CD4-positive, alpha-beta memory T cell (primary cell): ENCODE results near the gene ZDHHC24. TPM values are rescaled to one million over a fixed set of nuclear protein-coding genes. Genes with fewer than 3 reads are reported as not detected.

Source experiments
- CTCF ChIA-PET: fragments of 350-600 bp; sonication (Branson Sonifier 250); formaldehyde crosslinking; loops from one replicate; lab custom pipeline; 2021; ENCODE audit warnings: inconsistent platforms; ENCODE audit not compliant: partially characterized antibody; lab: Charles Lee
- POLR2A ChIA-PET: fragments of 350-600 bp; sonication (Branson Sonifier 250); formaldehyde crosslinking; loops from one replicate; lab custom pipeline; 2021; ENCODE audit not compliant: partially characterized antibody; lab: Charles Lee
- DNase-seq, 5 donors: peaks; one replicate each; pipeline versions ENCODE4 v3.0.0 to v3.0.0-alpha.2; 2020 to 2022; ENCODE audit warnings: mixed read lengths in 1 of 5
- H3K27ac ChIP-seq: one replicate; pipeline ENCODE4 v1.7.0; 2013; ENCODE audit warnings: low read depth, low read length
- H3K27me3 ChIP-seq: 2 replicates; pipeline ENCODE4 v1.7.0; 2013; ENCODE audit warnings: mild to moderate bottlenecking, low read length, moderate library complexity; ENCODE audit not compliant: insufficient read depth
- H3K36me3 ChIP-seq: 2 replicates; pipeline ENCODE4 v1.7.0; 2013; ENCODE audit warnings: mild to moderate bottlenecking, low read length, moderate library complexity; ENCODE audit not compliant: insufficient read depth
- H3K4me1 ChIP-seq: 2 replicates; pipeline ENCODE4 v1.7.0; 2013; ENCODE audit warnings: mild to moderate bottlenecking, low read length, moderate library complexity; ENCODE audit not compliant: insufficient read depth
- H3K4me3 ChIP-seq, 2 donors: one replicate each; pipeline ENCODE4 v1.7.0; 2013; ENCODE audit warnings: low read length in 2 of 2, mild to moderate bottlenecking in 1 of 2
- H3K9me3 ChIP-seq, 2 donors: one replicate each; pipeline ENCODE4 v1.7.0; 2013; ENCODE audit warnings: low read length in 2 of 2, control low read depth in 1 of 2; ENCODE audit not compliant: control insufficient read depth in 1 of 2
- H3K27ac Mint-ChIP-seq, 7 donors: one replicate each; pipeline ENCODE4 v1.8.0; 2020 to 2021; ENCODE audit warnings: mixed read lengths in 7 of 7, mild to moderate bottlenecking in 6 of 7, inconsistent platforms in 3 of 7, moderate library complexity in 3 of 7
- H3K27me3 Mint-ChIP-seq, 2 donors: one replicate each; pipeline ENCODE4 v1.8.0; 2020 to 2021; ENCODE audit warnings: mixed read lengths in 2 of 2
- H3K36me3 Mint-ChIP-seq, 2 donors: one replicate each; pipeline ENCODE4 v1.8.0; 2020 to 2021; ENCODE audit warnings: mixed read lengths in 2 of 2, inconsistent platforms in 1 of 2, mild to moderate bottlenecking in 1 of 2
- H3K4me1 Mint-ChIP-seq, 4 donors: one replicate each; pipeline ENCODE4 v1.8.0; 2020 to 2021; ENCODE audit warnings: mixed read lengths in 4 of 4, mild to moderate bottlenecking in 1 of 4
- H3K4me3 Mint-ChIP-seq, 8 donors: one replicate each; pipeline ENCODE4 v1.8.0; 2020 to 2021; ENCODE audit warnings: mixed read lengths in 8 of 8, mild to moderate bottlenecking in 7 of 8, moderate library complexity in 6 of 8, inconsistent platforms in 3 of 8
- H3K9me3 Mint-ChIP-seq, 8 donors: one replicate each; pipeline ENCODE4 v1.8.0; 2020 to 2021; ENCODE audit warnings: mixed read lengths in 8 of 8, mild to moderate bottlenecking in 5 of 8, inconsistent platforms in 3 of 8, moderate library complexity in 1 of 8
- intact Hi-C: fragments of 100-400 bp; cut with micrococcal nuclease; formaldehyde crosslinking; loops from one replicate; pipeline ENCODE4 v1.15.1; 2023
- polyA plus RNA-seq, 2 donors: library from polyadenylated mRNA; unstranded; fragments of 300-500 nt; fragmentation: Illumina TruSeq; gene quantifications; one replicate each; pipeline ENCODE4 v1.2.3, GENCODE V29; 2021
- total RNA-seq, 2 experiments: library from RNA; stranded (reverse); gene quantifications; one replicate each; pipeline ENCODE4 v1.2.3, GENCODE V29; 2021

ZDHHC24 gene
- total and polyA plus RNA-seq, 4 experiments from 2014 or later, result 12.2 to 27.2 (median 19.8) TPM

DNA sequence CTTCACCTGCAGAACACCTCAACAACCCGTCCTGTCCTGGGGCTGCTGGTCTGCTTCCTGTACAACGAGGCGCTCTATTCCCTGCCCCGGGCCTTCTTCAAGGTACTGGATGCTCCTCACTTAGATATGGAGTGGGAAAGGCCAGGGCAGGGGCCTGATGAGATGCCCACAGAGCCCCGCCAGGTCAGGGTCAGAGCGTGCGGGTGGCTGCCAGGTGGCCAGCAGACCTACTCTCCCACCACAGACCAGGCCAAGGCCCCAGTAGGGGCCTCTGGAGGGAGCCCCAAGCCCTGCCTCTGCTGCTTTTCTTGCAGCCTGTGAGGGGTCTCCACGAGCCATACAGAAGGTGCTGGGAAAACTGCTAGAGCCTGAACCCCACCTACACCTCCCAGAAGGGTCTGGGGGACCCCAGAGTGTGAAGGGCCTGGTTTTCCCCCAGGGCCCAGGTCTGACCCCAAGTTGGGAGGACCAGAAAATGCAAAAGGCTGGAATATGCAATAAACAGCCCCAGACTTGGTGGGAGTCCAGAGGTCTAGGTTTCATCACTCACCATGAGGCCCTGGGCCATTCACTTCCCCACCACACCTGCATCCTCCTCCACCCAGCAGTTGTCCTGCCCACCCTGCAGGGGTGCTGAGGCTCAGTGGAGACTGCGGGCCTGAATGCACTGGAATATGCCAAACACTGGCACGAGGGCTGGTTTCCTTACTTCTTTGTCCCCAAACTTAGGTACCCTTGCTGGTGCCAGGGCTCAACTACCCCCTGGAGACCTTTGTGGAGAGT is 14.7 kb downstream of the ZDHHC24 start:
- H3K4me3 Mint-ChIP-seq, result no peak overlapping the region
- Histone ChIP-seq H3K36me3 (peaks cover 3% of the 10 kb centered on the region), H3K9me3 (no peaks in the 10 kb centered on the region), H3K4me1 (no peaks in the 10 kb centered on the region), H3K4me3 (no peak overlapping the region), H3K27ac (no peak overlapping the region), H3K27me3 (no peaks in the 10 kb centered on the region)
- ChIA-PET POLR2A (interaction anchor here (1.7 kb wide), 1 partner anchor 15 kb away, joined by 7 read pairs; the partner anchor contains the start of genes ACTN3 and ZDHHC24), CTCF (no interaction called here)
- intact Hi-C loops, result no loop called here
- no peaks in the 10 kb centered on the region for H3K9me3 Mint-ChIP-seq
- peaks cover 25 to 31% of the 10 kb centered on the region in 2 donors for H3K36me3 Mint-ChIP-seq
- DNase-seq, result no peak
- H3K27ac Mint-ChIP-seq, result no peak overlapping the region
- peaks cover 0 to 5% (median 1%) of the 10 kb centered on the region in 4 donors for H3K4me1 Mint-ChIP-seq
- H3K27me3 Mint-ChIP-seq, result no peaks in the 10 kb centered on the region

DNA sequence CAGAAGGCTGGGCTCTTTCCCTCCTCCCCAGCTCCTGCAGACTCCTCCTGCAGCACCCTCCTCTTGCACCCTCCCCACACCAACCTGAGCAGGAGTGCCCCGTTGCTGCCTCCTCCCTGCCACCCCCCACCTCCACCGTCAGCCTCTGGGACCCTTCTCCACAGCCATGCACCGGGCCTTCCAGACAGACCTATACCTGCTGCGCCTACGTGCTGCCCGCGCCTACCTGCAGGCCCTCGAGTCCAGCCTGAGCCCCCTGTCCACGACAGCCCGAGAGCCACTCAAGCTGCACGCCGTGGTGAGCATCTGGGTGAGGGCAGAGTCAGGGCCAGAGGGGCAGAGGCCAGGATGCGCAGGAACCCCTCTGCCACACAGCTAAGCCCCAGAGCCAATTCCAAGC is 16.2 kb downstream of the ZDHHC24 start:
- Histone ChIP-seq H3K27ac (no peak overlapping the region), H3K4me1 (no peaks in the 10 kb centered on the region), H3K9me3 (no peaks in the 10 kb centered on the region), H3K36me3 (peaks cover 3% of the 10 kb centered on the region), H3K27me3 (no peaks in the 10 kb centered on the region), H3K4me3 (no peak overlapping the region)
- no peak for DNase-seq
- no peaks in the 10 kb centered on the region for H3K27me3 Mint-ChIP-seq
- H3K27ac Mint-ChIP-seq, result no peak overlapping the region
- peaks cover 22 to 29% of the 10 kb centered on the region in 2 donors for H3K36me3 Mint-ChIP-seq
- no peaks in the 10 kb centered on the region for H3K9me3 Mint-ChIP-seq
- CTCF ChIA-PET, result no interaction called here
- H3K4me3 Mint-ChIP-seq, result no peak overlapping the region
- peaks cover 0 to 5% (median 1%) of the 10 kb centered on the region in 4 donors for H3K4me1 Mint-ChIP-seq
- intact Hi-C loops, result no loop called here
- POLR2A ChIA-PET, result interaction anchor here (1.7 kb wide), 1 partner anchor 16 kb away, joined by 7 read pairs; the partner anchor contains the start of genes ACTN3 and ZDHHC24

DNA sequence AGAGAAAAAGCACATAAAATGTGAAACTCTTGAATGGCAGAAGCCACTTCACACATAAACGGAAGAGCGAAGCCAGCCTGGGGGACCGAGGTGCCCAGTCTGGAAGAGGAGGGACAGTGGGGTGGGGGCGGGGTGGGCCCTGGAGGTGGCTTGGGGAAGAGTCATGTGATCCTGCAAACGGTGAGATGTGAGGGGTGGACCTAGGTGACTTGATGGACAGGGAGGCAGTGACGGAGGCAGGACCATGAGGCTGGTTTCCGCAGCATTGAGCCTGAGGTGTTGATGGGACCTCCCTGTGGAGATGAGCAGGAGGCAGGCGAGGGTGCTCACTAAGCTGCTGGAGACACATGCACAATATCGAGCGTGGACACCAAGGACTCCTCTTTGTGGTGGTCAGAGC is 16.8 kb downstream of the ZDHHC24 start:
- Histone ChIP-seq H3K4me3 (no peak overlapping the region), H3K4me1 (no peaks in the 10 kb centered on the region), H3K27me3 (no peaks in the 10 kb centered on the region), H3K36me3 (peaks cover 3% of the 10 kb centered on the region), H3K27ac (no peak overlapping the region), H3K9me3 (no peaks in the 10 kb centered on the region)
- Mint-ChIP-seq H3K4me1 (peaks cover 0 to 5% (median 1%) of the 10 kb centered on the region in 4 donors), H3K9me3 (no peaks in the 10 kb centered on the region), H3K27me3 (no peaks in the 10 kb centered on the region), H3K27ac (peak overlapping the region in 1 of 7 donors; percentile 29), H3K36me3 (peaks cover 22 to 32% of the 10 kb centered on the region in 2 donors), H3K4me3 (no peak overlapping the region)
- DNase-seq, result no peak
- CTCF ChIA-PET, result no interaction called here
- POLR2A ChIA-PET, result no interaction called here
- intact Hi-C loops, result no loop called here

DNA sequence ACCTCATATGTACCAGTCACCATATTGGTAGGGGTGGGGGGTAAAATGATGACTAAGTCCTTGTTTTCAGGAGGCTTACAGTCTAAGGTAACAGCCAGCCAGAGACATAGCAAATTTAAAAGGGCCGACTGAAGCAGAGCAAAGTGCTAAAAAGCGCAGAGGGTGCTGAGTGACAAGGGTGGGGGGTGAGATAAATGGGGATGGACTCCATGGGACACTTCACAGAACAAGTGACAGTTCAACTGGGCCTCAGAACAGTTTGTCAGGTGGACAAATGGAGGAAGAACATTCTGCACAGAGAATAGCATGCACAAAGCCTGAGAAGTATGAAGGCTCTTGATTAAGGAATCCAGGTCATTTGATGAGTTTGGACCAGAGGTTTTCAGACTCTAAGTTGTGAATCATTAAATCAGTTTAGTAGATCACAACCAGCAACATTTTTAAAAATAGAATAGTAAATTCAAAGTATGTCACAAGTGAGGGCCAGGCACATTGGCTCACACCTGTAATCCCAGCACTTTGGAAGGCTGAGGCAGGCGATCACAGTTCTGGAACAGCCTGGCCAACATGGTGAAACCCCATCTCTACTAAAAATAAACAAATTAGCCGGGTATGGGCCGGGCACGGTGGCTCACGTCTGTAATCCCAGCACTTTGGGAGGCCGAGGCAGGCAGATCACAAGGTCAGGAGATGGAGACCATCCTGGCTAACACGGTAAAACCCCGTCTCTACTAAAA is 21.4 kb downstream of the ZDHHC24 start:
- peaks cover 0 to 4% (median 0%) of the 10 kb centered on the region in 4 donors for H3K4me1 Mint-ChIP-seq
- no peak overlapping the region for H3K4me3 Mint-ChIP-seq
- no peaks in the 10 kb centered on the region for H3K9me3 Mint-ChIP-seq
- no peaks in the 10 kb centered on the region for H3K27me3 ChIP-seq
- CTCF ChIA-PET, result no interaction called here
- no peak overlapping the region for H3K27ac Mint-ChIP-seq
- no peaks in the 10 kb centered on the region for H3K9me3 ChIP-seq
- H3K36me3 ChIP-seq, result peaks cover 6% of the 10 kb centered on the region
- H3K4me3 ChIP-seq, result no peak overlapping the region
- no peak overlapping the region for H3K27ac ChIP-seq
- no peaks in the 10 kb centered on the region for H3K27me3 Mint-ChIP-seq
- DNase-seq, result no peak
- intact Hi-C loops, result no loop called here
- POLR2A ChIA-PET, result no interaction called here
- H3K36me3 Mint-ChIP-seq, result peaks cover 33 to 44% of the 10 kb centered on the region in 2 donors
- no peaks in the 10 kb centered on the region for H3K4me1 ChIP-seq

DNA sequence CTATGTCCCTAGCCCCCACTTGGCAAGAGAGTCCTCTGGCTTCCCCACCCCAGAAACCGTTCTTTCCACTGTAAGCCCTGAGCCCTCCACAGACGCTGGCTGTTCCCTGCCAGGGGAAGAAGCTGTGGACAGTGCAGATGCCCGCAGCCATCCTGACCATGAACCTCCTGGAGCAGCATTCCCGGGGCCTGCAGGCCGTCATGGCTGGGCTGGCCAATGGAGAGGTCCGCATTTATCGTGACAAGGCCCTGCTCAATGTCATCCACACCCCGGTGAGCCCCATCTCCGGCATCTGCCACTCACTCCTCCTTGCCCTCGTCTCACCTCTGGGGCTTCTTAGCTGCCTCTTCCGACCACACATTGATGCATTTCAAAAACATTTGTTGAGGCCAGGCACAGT is 22.2 kb downstream of the ZDHHC24 start:
- ChIA-PET POLR2A (no interaction called here), CTCF (no interaction called here)
- Histone ChIP-seq H3K27me3 (no peaks in the 10 kb centered on the region), H3K4me3 (no peak overlapping the region), H3K36me3 (peaks cover 6% of the 10 kb centered on the region), H3K4me1 (no peaks in the 10 kb centered on the region), H3K9me3 (no peaks in the 10 kb centered on the region), H3K27ac (no peak overlapping the region)
- peaks cover 36 to 41% of the 10 kb centered on the region in 2 donors for H3K36me3 Mint-ChIP-seq
- no peaks in the 10 kb centered on the region for H3K27me3 Mint-ChIP-seq
- no peak overlapping the region for H3K27ac Mint-ChIP-seq
- H3K4me1 Mint-ChIP-seq, result peaks cover 0 to 3% (median 0%) of the 10 kb centered on the region in 4 donors
- H3K9me3 Mint-ChIP-seq, result no peaks in the 10 kb centered on the region
- intact Hi-C loops, result no loop called here
- DNase-seq, result no peak
- H3K4me3 Mint-ChIP-seq, result no peak overlapping the region

DNA sequence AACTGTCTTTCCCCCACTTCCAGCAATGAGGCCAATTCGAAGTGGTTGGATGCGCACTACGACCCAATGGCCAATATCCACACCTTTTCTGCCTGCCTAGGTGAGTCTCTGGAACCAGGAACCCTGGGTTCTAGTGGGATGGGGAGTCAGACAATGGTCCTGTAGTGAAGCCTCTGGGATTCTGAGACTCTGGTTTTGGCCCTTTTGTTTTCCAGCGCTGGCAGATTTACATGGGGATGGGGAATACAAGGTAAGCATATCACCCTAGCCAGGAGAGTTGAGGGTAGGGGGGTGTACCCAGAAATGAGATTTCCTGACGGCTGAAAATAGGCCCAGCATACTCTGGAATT is 34.9 kb downstream of the ZDHHC24 start:
- H3K9me3 ChIP-seq, result no peaks in the 10 kb centered on the region
- Mint-ChIP-seq H3K27me3 (no peaks in the 10 kb centered on the region), H3K4me1 (peaks cover 8 to 19% (median 17%) of the 10 kb centered on the region in 4 donors), H3K27ac (peak overlapping the region; percentile 56 to 91 (median 81)), H3K36me3 (peaks cover 6 to 19% of the 10 kb centered on the region in 2 donors), H3K9me3 (no peaks in the 10 kb centered on the region), H3K4me3 (peak overlapping the region; percentile 86 to 91 (median 90))
- DNase-seq, result no peak
- H3K27ac ChIP-seq, result peak overlapping the region; percentile 58
- H3K4me3 ChIP-seq, result peak overlapping the region; percentile 90 to 94
- intact Hi-C loops, result loop anchor here (2.0 kb wide), 1 partner anchor 30 kb away; the partner anchor contains the start of gene DPP3
- peaks cover 8% of the 10 kb centered on the region for H3K36me3 ChIP-seq
- POLR2A ChIA-PET, result interaction anchor here (0.7 to 3.5 kb wide), 7 partner anchors 31 to 927 kb away, joined by 3 to 19 read pairs (median 8); partner anchors contain the start of genes ACTN3, DPP3, PELI3 and RBM4B
- CTCF ChIA-PET, result interaction anchor here (0.5 to 0.6 kb wide), 2 partner anchors 9 to 22 kb away, joined by 3 read pairs; no protein-coding TSS in a partner anchor
- no peaks in the 10 kb centered on the region for H3K27me3 ChIP-seq
- H3K4me1 ChIP-seq, result peaks cover 18% of the 10 kb centered on the region
